ENCODE measurements around the gene CYFIP2. TPM values are rescaled to one million over a fixed set of nuclear protein-coding genes. Genes with fewer than 3 reads are reported as not detected.

The CYFIP2 gene
- polyA plus RNA-seq, 1 donor (not counting 4 experiments of a cell fraction or from before 2014, with no cell fraction given) = 0.62 TPM

GRCh38 chr5:157258450-157258849 lies 7.5 kb upstream of the CYFIP2 start:
- Histone ChIP-seq H3K9me3 (ENCODE audit: control insufficient read depth, low read depth, low read length) (no peaks in the 10 kb centered on the region), H4K20me1 (ENCODE audit: control insufficient read depth, extremely low read depth, insufficient read depth, low read length) (no peaks in the 10 kb centered on the region), H3K27ac (ENCODE audit: control insufficient read depth, insufficient read depth, low read length) (no peak overlapping the region), H3K27me3 (ENCODE audit: control insufficient read depth, extremely low read depth, insufficient read depth, low read length) (no peaks in the 10 kb centered on the region), H3K4me3 (ENCODE audit: control insufficient read depth in 2 of 3, extremely low read depth in 1 of 3, insufficient read depth in 2 of 3, low read depth in 1 of 3, low read length in 3 of 3) (no peak overlapping the region), H3K79me2 (ENCODE audit: control insufficient read depth, insufficient read depth, low read length) (no peaks in the 10 kb centered on the region), H3K9ac (ENCODE audit: control insufficient read depth, extremely low read depth, insufficient read depth, low read length) (no peak overlapping the region), H2AFZ (ENCODE audit: control insufficient read depth, low read length) (no peak overlapping the region), H3K4me2 (ENCODE audit: control insufficient read depth, extremely low read depth, insufficient read depth, low read depth, low read length) (no peak overlapping the region), H3K36me3 (ENCODE audit: control insufficient read depth in 2 of 2, extremely low read depth in 1 of 2, insufficient read depth in 2 of 2, low read length in 2 of 2) (no peaks in the 10 kb centered on the region), H3K4me1 (ENCODE audit: control insufficient read depth, extremely low read depth, insufficient read depth, low read length) (no peaks in the 10 kb centered on the region), H3K9me1 (ENCODE audit: control insufficient read depth, extremely low read depth, insufficient read depth, low read length) (no peaks in the 10 kb centered on the region)
- DNase-seq (ENCODE audit: low read depth, low spot score) (no peak), FAIRE-seq (no peak)
- TF ChIP-seq CTCF (optimal IDR thresholded peaks at IDR 0.05 in 1 of 3, IDR thresholded peaks at IDR 0.05 in 1 of 3, conservative IDR thresholded peaks at IDR 0.05 in 1 of 3; ENCODE audit: extremely low read depth in 1 of 3, insufficient read depth in 2 of 3, low read length in 3 of 3) (no peak), EZH2 (IDR thresholded peaks at IDR 0.05; ENCODE audit: low read length) (no peak)
- dilution Hi-C loops (cut with MboI; ENCODE audit: extremely low pct_ligation_motif_present, low sequenced_read_pairs) = no loop called here

GRCh38 chr5:157259699-157260098 lies 6.2 kb upstream of the CYFIP2 start:
- DNase-seq (ENCODE audit: low read depth, low spot score) = no peak
- H3K9ac ChIP-seq (ENCODE audit: control insufficient read depth, extremely low read depth, insufficient read depth, low read length) = no peak overlapping the region
- H3K4me1 ChIP-seq (ENCODE audit: control insufficient read depth, extremely low read depth, insufficient read depth, low read length) = no peaks in the 10 kb centered on the region
- H3K27ac ChIP-seq (ENCODE audit: control insufficient read depth, insufficient read depth, low read length) = no peak overlapping the region
- no peaks in the 10 kb centered on the region for H4K20me1 ChIP-seq (ENCODE audit: control insufficient read depth, extremely low read depth, insufficient read depth, low read length)
- no peak overlapping the region for H3K4me2 ChIP-seq (ENCODE audit: control insufficient read depth, extremely low read depth, insufficient read depth, low read depth, low read length)
- no peaks in the 10 kb centered on the region for H3K36me3 ChIP-seq (ENCODE audit: control insufficient read depth in 2 of 2, extremely low read depth in 1 of 2, insufficient read depth in 2 of 2, low read length in 2 of 2)
- FAIRE-seq = no peak
- H3K9me3 ChIP-seq (ENCODE audit: control insufficient read depth, low read depth, low read length) = no peaks in the 10 kb centered on the region
- H2AFZ ChIP-seq (ENCODE audit: control insufficient read depth, low read length) = no peak overlapping the region
- dilution Hi-C loops (cut with MboI; ENCODE audit: extremely low pct_ligation_motif_present, low sequenced_read_pairs) = no loop called here
- H3K27me3 ChIP-seq (ENCODE audit: control insufficient read depth, extremely low read depth, insufficient read depth, low read length) = peaks cover 2% of the 10 kb centered on the region
- TF ChIP-seq CTCF (optimal IDR thresholded peaks at IDR 0.05 in 1 of 3, IDR thresholded peaks at IDR 0.05 in 1 of 3, conservative IDR thresholded peaks at IDR 0.05 in 1 of 3; ENCODE audit: extremely low read depth in 1 of 3, insufficient read depth in 2 of 3, low read length in 3 of 3) = no peak
- no peak for TF ChIP-seq EZH2 (IDR thresholded peaks at IDR 0.05; ENCODE audit: low read length)
- no peaks in the 10 kb centered on the region for H3K9me1 ChIP-seq (ENCODE audit: control insufficient read depth, extremely low read depth, insufficient read depth, low read length)
- H3K79me2 ChIP-seq (ENCODE audit: control insufficient read depth, insufficient read depth, low read length) = no peaks in the 10 kb centered on the region
- H3K4me3 ChIP-seq (ENCODE audit: control insufficient read depth in 2 of 3, extremely low read depth in 1 of 3, insufficient read depth in 2 of 3, low read depth in 1 of 3, low read length in 3 of 3) = no peak overlapping the region
